HG03159 (cell line): ENCODE data around the gene ZEB1.

ENCODE experiments used
- ATAC-seq: cut with Tn5 transposase; IDR thresholded peaks from one replicate; pipeline ENCODE4 v1.9.1; 2021; ENCODE audit warnings: mild to moderate bottlenecking, moderate library complexity; ENCODE audit not compliant: unreplicated experiment

Gene ZEB1

DNA sequence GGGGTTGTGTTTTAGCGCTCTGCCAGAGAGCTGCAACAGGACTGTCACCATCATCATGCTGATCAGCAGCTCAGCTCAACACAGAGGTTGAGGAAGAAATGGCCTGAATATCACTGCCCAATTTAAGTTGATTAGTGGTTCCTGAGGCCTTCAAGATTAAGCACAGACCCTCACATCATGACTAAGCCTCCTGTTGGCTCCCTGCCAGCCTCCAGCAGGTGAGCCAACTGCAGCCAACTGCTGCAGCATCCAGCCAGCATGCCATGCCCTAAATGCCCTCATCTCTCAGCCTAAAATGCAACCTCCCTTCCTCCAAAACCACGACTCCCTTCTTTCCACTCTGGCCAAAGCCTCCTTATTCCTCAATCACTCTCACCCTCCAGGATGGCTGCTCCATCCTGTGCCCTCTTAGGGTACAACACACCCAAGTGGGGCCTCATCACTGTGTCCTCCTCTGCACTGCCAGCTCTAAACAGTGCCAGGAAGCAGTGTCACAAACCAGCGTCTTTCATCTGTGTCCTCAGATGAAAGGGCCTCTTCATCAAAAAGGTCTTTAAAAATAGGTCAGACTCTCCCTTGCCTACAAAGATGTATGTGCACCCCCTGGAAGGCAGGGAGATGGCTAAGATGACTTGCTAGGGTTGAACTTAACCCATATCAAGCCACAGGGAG is 259.3 kb downstream of the ZEB1 start:
- ATAC-seq = no peak

DNA sequence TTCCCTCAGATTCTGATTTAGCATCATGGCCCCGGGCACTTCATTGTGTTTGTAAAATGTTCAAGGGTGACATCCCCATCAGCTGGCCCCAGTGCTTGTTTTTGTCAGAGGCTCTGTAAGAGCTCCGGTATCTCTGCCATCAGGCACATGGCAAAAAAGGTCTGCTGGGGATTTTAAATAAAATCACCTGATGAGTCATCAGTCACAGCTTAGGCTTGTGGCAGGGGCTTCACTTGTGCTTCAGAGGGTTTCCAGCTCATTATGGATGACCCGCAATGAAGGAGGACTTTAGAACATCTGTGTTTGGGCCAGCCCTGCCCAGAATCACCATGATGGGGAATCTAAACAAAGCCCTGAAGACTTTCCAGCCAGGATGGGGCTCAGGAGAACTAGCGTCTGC is 259.9 kb downstream of the ZEB1 start:
- ATAC-seq = no peak
